ENCODE measurements around the gene SF3B1.

- TF ChIP-seq GATA2 (IDR thresholded peaks at IDR 0.05; ENCODE audit: low read depth, low read length) (no peak), GATA3 (IDR thresholded peaks at IDR 0.05; ENCODE audit: low read depth, low read length) (no peak)
Observed at GRCh38 chr2:197425550-197425949, 9.3 kb downstream of the SF3B1 start.
